Neural crest cell (in vitro differentiated cells): Measurements from ENCODE around the gene MIER3. TPM values are rescaled to one million over a fixed set of nuclear protein-coding genes. Genes with fewer than 3 reads are reported as not detected.

Source experiments
- DNase-seq: peaks from one replicate; pipeline ENCODE4 v3.0.0; 2021; ENCODE audit warnings: low read depth, mixed read lengths, low spot score
- H3K27ac Mint-ChIP-seq: one replicate; pipeline ENCODE4 v1.8.0; 2021; ENCODE audit warnings: mild to moderate bottlenecking, mixed read lengths; ENCODE audit not compliant: unreplicated experiment
- H3K27me3 Mint-ChIP-seq: 2 replicates; pipeline ENCODE4 v1.8.0; 2021; ENCODE audit warnings: low read depth, mild to moderate bottlenecking, mixed read lengths
- H3K36me3 Mint-ChIP-seq: 2 replicates; pipeline ENCODE4 v1.8.0; 2021; ENCODE audit warnings: low read depth, mild to moderate bottlenecking, mixed read lengths
- H3K4me1 Mint-ChIP-seq: 2 replicates; pipeline ENCODE4 v1.8.0; 2021; ENCODE audit warnings: mixed read lengths
- H3K4me3 Mint-ChIP-seq: one replicate; pipeline ENCODE4 v1.8.0; 2021; ENCODE audit warnings: mild to moderate bottlenecking, mixed read lengths
- H3K9me3 Mint-ChIP-seq: 2 replicates; pipeline ENCODE4 v1.8.0; 2021; ENCODE audit warnings: mixed read lengths
- total RNA-seq: library from RNA; stranded (reverse); gene quantifications from 2 replicates; pipeline ENCODE4 v1.2.1, GENCODE V29; 2021
- TF ChIP-seq, protein P1 (sequence below): fragments of 200-600 bp; sonication (generic); conservative IDR thresholded peaks from 2 replicates; pipeline ENCODE4 v1.5.0; 2021; ENCODE audit warnings: antibody characterized with exemption, mild to moderate bottlenecking

MIER3 gene
- total RNA-seq, 1 donor from 2014 or later = 47.8 TPM

DNA sequence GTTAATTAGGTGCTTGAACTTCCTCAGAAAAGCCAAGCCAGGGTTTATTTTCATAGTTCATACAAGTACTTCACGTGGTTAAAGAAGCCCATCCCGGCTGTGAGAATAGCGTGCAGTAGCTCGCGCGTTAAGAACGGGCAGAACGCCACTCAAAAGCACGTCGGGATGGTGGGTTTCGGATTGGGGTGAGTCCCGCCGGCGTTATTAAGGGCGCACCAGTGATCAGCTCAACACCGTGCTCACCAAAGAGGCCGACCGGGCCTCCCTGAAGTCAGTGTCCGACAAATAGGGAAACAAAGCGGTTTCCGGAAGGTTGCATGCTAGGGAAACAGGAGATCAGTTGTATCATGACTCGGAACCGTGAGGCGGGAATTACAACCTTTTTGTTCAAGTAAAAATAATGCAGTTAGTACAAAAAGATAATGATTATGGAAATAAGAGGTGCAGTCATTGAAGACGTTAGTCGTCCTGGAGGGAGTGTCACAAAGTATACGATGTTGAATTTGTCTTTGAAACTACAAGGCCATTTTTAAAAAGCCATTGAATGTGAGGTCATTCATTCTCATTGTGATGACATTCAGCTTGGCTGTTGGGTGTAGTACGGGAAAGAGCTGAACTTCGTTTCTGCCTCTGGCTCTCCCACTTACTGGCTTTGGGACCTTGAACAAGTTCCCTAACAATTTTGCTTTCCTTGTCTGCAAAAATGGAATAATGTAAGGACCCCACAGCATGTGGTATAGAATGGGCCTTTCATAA lies 41.5 kb downstream of the MIER3 start:
- Mint-ChIP-seq H3K27me3 (no peaks in the 10 kb centered on the region), H3K4me1 (peaks cover 26% of the 10 kb centered on the region), H3K36me3 (peaks cover 10% of the 10 kb centered on the region), H3K27ac (peak overlapping the region; percentile 97), H3K9me3 (peaks cover 7% of the 10 kb centered on the region), H3K4me3 (peak overlapping the region; percentile 86)
- no peak for DNase-seq
- TF ChIP-seq, protein P1, sequence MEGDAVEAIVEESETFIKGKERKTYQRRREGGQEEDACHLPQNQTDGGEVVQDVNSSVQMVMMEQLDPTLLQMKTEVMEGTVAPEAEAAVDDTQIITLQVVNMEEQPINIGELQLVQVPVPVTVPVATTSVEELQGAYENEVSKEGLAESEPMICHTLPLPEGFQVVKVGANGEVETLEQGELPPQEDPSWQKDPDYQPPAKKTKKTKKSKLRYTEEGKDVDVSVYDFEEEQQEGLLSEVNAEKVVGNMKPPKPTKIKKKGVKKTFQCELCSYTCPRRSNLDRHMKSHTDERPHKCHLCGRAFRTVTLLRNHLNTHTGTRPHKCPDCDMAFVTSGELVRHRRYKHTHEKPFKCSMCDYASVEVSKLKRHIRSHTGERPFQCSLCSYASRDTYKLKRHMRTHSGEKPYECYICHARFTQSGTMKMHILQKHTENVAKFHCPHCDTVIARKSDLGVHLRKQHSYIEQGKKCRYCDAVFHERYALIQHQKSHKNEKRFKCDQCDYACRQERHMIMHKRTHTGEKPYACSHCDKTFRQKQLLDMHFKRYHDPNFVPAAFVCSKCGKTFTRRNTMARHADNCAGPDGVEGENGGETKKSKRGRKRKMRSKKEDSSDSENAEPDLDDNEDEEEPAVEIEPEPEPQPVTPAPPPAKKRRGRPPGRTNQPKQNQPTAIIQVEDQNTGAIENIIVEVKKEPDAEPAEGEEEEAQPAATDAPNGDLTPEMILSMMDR = peak; percentile 16

DNA sequence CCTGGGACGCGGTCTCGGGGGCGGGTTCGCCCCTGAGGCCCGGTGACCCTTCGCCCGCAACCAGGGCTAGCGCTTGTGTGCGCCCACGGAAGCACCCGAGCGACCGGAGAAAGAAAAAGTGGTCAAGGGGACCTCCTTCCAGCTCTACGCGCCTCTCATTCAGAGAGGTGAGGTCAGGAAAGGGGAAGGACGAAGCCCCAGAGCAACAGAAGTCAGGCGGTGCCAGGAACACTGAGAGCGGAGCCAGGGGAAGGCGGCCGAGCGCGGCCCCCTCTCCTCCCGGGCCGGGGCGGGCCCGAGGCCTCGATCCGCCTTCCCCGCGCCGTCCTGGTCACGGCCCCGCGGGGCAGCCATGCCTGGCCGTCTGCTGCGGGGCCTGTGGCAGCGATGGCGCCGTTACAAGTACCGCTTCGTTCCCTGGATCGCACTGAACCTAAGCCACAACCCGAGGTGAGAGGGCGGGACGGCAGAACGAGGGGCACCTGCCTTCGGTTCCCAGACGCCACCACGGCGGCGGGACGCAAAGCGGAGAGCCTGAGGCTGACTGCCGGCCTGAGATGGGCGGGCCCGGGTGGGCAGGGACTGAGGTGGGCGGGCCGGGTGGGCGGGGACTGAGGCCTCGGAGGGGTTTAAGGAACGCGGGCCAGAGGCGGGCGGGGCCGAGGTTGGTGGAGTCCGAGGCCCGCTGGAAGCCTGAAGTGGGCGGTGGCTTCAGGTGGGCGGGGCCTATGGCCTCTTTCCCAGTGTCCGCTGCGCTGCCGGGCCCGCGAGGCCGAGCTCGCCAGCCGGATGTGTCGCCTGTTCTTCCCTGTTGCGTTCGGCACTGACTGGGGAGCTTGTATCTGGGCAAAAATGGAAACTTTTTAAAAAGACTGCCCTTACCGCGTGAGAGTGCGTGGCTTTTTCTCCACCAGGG lies 42.4 kb downstream of the MIER3 start, which contains the start of gene SETD9:
Gene SETD9 (plus strand): TSS at position 303 of the 916 bp plus-strand sequence. CDS start 50 bp downstream, at position 353.
- Mint-ChIP-seq H3K9me3 (peaks cover 7% of the 10 kb centered on the region), H3K27me3 (no peaks in the 10 kb centered on the region)
- peak; percentile 97 for DNase-seq

DNA sequence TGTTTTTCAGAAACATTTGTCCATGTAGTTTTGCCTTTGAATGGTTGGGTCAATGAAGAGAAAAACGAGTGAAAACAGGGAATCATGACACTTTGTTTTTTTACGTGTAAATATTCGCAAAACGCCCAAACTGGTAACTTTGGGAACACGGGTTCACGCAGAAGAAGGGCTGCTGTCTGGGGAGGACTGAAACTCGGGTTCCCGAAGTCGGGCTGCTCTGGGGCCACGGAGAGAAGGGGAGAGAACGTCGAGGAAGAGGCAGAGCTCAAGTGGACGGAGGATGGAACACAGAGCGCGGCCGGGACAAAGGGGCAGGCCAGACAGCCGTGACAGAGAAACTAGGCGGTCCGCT lies 43.0 kb downstream of the MIER3 start:
- peaks cover 7% of the 10 kb centered on the region for H3K9me3 Mint-ChIP-seq
- TF ChIP-seq, protein P1 = no peak
- peak overlapping the region; percentile 86 for H3K4me3 Mint-ChIP-seq
- no peak for DNase-seq
- no peaks in the 10 kb centered on the region for H3K27me3 Mint-ChIP-seq
- H3K36me3 Mint-ChIP-seq = peaks cover 10% of the 10 kb centered on the region
- peaks cover 26% of the 10 kb centered on the region for H3K4me1 Mint-ChIP-seq
- peak overlapping the region; percentile 99 for H3K27ac Mint-ChIP-seq

More for the DNA sequence above, 42.4 kb downstream of the MIER3 start, which contains the start of gene SETD9:
- Mint-ChIP-seq H3K4me3 (peak within 1 kb of the TSS; percentile 86), H3K36me3 (peaks cover 10% of the 10 kb centered on the region), H3K4me1 (peaks cover 26% of the 10 kb centered on the region), H3K27ac (peak within 1 kb of the TSS; percentile 99)
- TF ChIP-seq, protein P1 = no peak

DNA sequence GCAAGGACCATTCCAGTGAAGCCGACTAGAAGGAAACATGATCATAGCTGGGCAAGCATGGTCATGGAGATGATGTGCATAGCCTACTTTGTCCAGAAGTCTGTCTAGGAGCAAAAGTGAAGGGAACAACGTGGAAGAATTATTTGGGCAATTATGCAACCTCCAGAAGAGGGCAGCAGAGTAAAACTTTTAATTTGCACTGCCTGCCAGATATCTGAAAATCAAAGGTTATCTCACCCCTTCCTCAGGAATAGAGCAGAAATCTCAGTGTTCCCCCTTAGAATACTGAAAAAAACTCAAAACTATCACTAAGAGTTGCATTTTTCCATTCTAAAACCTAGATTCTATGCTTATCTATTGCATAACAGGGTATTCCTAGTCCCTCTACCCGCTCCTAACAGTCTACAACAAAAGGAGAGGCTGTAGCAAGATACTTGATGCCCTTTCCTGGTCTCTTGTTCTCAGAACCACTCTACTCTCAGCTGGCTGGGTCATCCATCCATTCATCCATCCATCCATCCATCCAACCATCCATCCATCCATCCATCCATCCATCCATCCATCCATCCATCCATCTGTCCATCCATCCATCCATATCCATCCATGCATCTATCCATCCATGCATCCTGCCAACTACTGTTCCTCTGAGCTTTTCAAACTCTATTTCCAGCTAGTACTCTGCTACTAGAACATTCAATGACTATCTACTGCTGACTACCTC lies 50.9 kb downstream of the MIER3 start:
- Mint-ChIP-seq H3K36me3 (peaks cover 5% of the 10 kb centered on the region), H3K9me3 (no peaks in the 10 kb centered on the region), H3K27ac (no peak overlapping the region), H3K27me3 (no peaks in the 10 kb centered on the region), H3K4me1 (no peaks in the 10 kb centered on the region), H3K4me3 (no peak overlapping the region)
- TF ChIP-seq, protein P1 = peak; percentile 82
- peak; percentile 39 for DNase-seq

DNA sequence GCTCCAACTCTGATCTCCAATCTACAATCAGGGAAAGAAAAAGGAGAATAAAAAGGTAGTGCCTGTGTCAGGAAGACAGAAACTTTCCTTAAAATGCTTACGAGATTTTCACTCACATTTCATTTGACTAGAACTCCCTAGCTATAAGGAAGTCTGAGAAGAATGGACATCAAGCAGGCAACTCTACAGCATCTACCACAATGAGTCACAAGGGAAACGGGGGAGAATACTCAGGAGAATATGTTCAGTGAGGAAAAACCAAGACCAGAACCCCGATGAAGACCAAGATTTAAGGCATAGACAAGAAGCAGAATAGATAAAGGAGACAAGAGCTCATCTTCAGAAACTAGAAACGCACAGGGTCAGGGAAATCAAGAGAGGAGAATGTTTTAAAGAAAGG lies 51.5 kb downstream of the MIER3 start:
- Mint-ChIP-seq H3K4me3 (no peak overlapping the region), H3K4me1 (no peaks in the 10 kb centered on the region), H3K9me3 (no peaks in the 10 kb centered on the region), H3K27ac (no peak overlapping the region), H3K27me3 (no peaks in the 10 kb centered on the region), H3K36me3 (peaks cover 8% of the 10 kb centered on the region)
- TF ChIP-seq, protein P1 = no peak
- DNase-seq = no peak
